OCI-LY7 (cell line): Measurements from ENCODE around the gene C15orf40. TPM values are rescaled to one million over a fixed set of nuclear protein-coding genes. Genes with fewer than 3 reads are reported as not detected.

Experiments used
- BruUV-seq: library from RNA; stranded (reverse); fragments of 400-500 nt; replicated peaks from 2 replicates; lab custom pipeline; 2021; lab: Mats Ljungman, UMichigan
- CTCF ChIA-PET: fragments of 300-600 bp; sonication (Branson Sonifier 250); formaldehyde crosslinking; loops from one replicate; lab custom pipeline; 2022; ENCODE audit warnings: antibody characterized with exemption; ENCODE audit not compliant: unreplicated experiment; lab: Charles Lee
- POLR2A ChIA-PET: fragments of 300-600 bp; sonication (Branson Sonifier 250); formaldehyde crosslinking; loops from one replicate; lab custom pipeline; 2022; ENCODE audit warnings: antibody characterized with exemption; lab: Charles Lee
- DNase-seq: peaks from one replicate; pipeline ENCODE4 v3.0.0-alpha.2; 2015; ENCODE audit warnings: low spot score
- H2AFZ ChIP-seq: fragments of 200-600 bp; sonication (generic), shearing (Covaris generic); 2 replicates; pipeline ENCODE4 v1.6.1; 2014; ENCODE audit warnings: mild to moderate bottlenecking, antibody characterized with exemption, low read length, moderate library complexity
- H3K27ac ChIP-seq: fragments of 200-600 bp; sonication (generic); 2 replicates; pipeline ENCODE4 v1.5.1; 2014; ENCODE audit warnings: mixed run types, low read depth, mild to moderate bottlenecking, moderate library complexity, low read length, inconsistent platforms; ENCODE audit not compliant: poor library complexity, severe bottlenecking
- H3K36me3 ChIP-seq: fragments of 200-600 bp; sonication (generic); 2 replicates; pipeline ENCODE4 v1.6.1; 2014; ENCODE audit warnings: mild to moderate bottlenecking, antibody characterized with exemption, low read length, moderate library complexity, mixed read lengths; ENCODE audit not compliant: insufficient read depth
- H3K4me1 ChIP-seq: fragments of 200-600 bp; sonication (generic); 2 replicates; pipeline ENCODE4 v1.5.1; 2014; ENCODE audit warnings: mild to moderate bottlenecking, low read length; ENCODE audit not compliant: insufficient read depth, poor library complexity, severe bottlenecking
- H3K4me2 ChIP-seq: fragments of 200-600 bp; sonication (generic); 2 replicates; pipeline ENCODE4 v1.6.1; 2014; ENCODE audit warnings: mild to moderate bottlenecking, low read length
- H3K4me3 ChIP-seq: fragments of 200-600 bp; sonication (generic); 2 replicates; pipeline ENCODE4 v1.5.1; 2014; ENCODE audit warnings: mild to moderate bottlenecking, low read depth, low read length; ENCODE audit not compliant: poor library complexity, severe bottlenecking
- H3K79me2 ChIP-seq: fragments of 200-600 bp; sonication (generic); 2 replicates; pipeline ENCODE4 v1.6.1; 2016; ENCODE audit warnings: low read depth, mild to moderate bottlenecking, low read length, moderate library complexity, mixed read lengths; ENCODE audit not compliant: insufficient read depth
- H3K9me2 ChIP-seq: fragments of 200-600 bp; sonication (generic); 2 replicates; pipeline ENCODE4 v1.6.1; 2016; ENCODE audit warnings: mild to moderate bottlenecking, low read length, mixed read lengths; ENCODE audit not compliant: insufficient read depth
- H3K9me3 ChIP-seq: fragments of 200-600 bp; sonication (generic); 2 replicates; pipeline ENCODE4 v1.6.1; 2014; ENCODE audit warnings: mild to moderate bottlenecking, mixed run types, low read length, mixed read lengths
- H4K20me1 ChIP-seq: fragments of 200-600 bp; sonication (generic); 2 replicates; pipeline ENCODE4 v1.6.1; 2014; ENCODE audit warnings: mild to moderate bottlenecking, antibody characterized with exemption, low read length, moderate library complexity, mixed read lengths; ENCODE audit not compliant: insufficient read depth
- CTCF ChIP-seq: fragments of 200-600 bp; sonication (generic); conservative IDR thresholded peaks from 2 replicates; pipeline ENCODE4 v1.5.1; 2014; ENCODE audit warnings: mild to moderate bottlenecking, antibody characterized with exemption, low read length, moderate library complexity, mixed read lengths
- EZH2phosphoT487 ChIP-seq: fragments of 200-600 bp; sonication (generic); IDR thresholded peaks from 2 replicates; pipeline ENCODE4 v1.6.1; 2018; ENCODE audit warnings: low read depth, borderline replicate concordance, mild to moderate bottlenecking, mixed run types, antibody characterized with exemption, low read length, moderate library complexity, mixed read lengths
- intact Hi-C: fragments of 100-400 bp; cut with micrococcal nuclease; formaldehyde crosslinking; loops from one replicate; pipeline ENCODE4 v1.10.0; 2022; ENCODE audit not compliant: unreplicated experiment
- total RNA-seq, 2 experiments: library from RNA; depleted of rRNA in 1 of 2; stranded (reverse); fragments of >200 nt in 1 of 2; shearing (Covaris generic) in 1 of 2; gene quantifications; 2 replicates each; pipeline ENCODE4 v1.2.3, GENCODE V29; 2014 to 2022

Gene C15orf40
- total RNA-seq, 2 experiments from 2014 or later: 33.8 to 37.9 TPM

- H3K36me3 ChIP-seq: peaks cover 92% of the 10 kb centered on the region
- peaks cover 14% of the 10 kb centered on the region; the same call in 1 of the 2 replicates for H4K20me1 ChIP-seq
- peaks cover 4% of the 10 kb centered on the region for H3K4me1 ChIP-seq
- TF ChIP-seq EZH2phosphoT487 (no peak), CTCF (no peak)
- intact Hi-C loops: no loop called here
- no peak overlapping the region for H2AFZ ChIP-seq
- no peak for DNase-seq
- peaks cover 64% of the 10 kb centered on the region for H3K79me2 ChIP-seq
- H3K4me3 ChIP-seq: no peak overlapping the region
- CTCF ChIA-PET: interaction anchor here (0.5 kb wide), 1 partner anchor 149 kb away, joined by 3 read pairs; no protein-coding TSS in a partner anchor
- POLR2A ChIA-PET: interaction anchor here (0.8 to 1.3 kb wide), 2 partner anchors 8 to 24 kb away, joined by 3 to 4 read pairs; no protein-coding TSS in a partner anchor
- H3K9me2 ChIP-seq: no peaks in the 10 kb centered on the region
- H3K9me3 ChIP-seq: no peaks in the 10 kb centered on the region
- no peak overlapping the region for H3K4me2 ChIP-seq
- BruUV-seq: no TSS peak
- no peak overlapping the region for H3K27ac ChIP-seq
These were observed 45.6 kb upstream of the C15orf40 start for GRCh38 chr15:83057002-83057401.

GRCh38 chr15:83053151-83053550, 41.7 kb upstream of the C15orf40 start:
- ChIA-PET CTCF (no interaction called here), POLR2A (interaction anchor here (0.7 kb wide), 1 partner anchor 24 kb away, joined by 3 read pairs; no protein-coding TSS in a partner anchor)
- Histone ChIP-seq H2AFZ (no peak overlapping the region), H3K9me3 (no peaks in the 10 kb centered on the region), H3K4me2 (no peak overlapping the region), H3K4me1 (no peaks in the 10 kb centered on the region), H3K9me2 (no peaks in the 10 kb centered on the region), H3K36me3 (peaks cover 95% of the 10 kb centered on the region), H3K4me3 (no peak overlapping the region), H4K20me1 (peaks cover 13% of the 10 kb centered on the region; the same call in 1 of the 2 replicates), H3K27ac (no peak overlapping the region), H3K79me2 (peaks cover 56% of the 10 kb centered on the region)
- intact Hi-C loops: no loop called here
- BruUV-seq: TSS peak; percentile 4
- DNase-seq: no peak
- TF ChIP-seq CTCF: no peak

- Histone ChIP-seq H3K9me3 (peaks cover 4% of the 10 kb centered on the region; the same call in 1 of the 2 replicates), H3K4me1 (no peaks in the 10 kb centered on the region), H3K4me2 (no peak overlapping the region), H2AFZ (no peak overlapping the region), H3K79me2 (peaks cover 57% of the 10 kb centered on the region; the same call in 1 of the 2 replicates), H3K36me3 (peaks cover 94% of the 10 kb centered on the region), H3K27ac (no peak overlapping the region), H3K9me2 (no peaks in the 10 kb centered on the region), H3K4me3 (no peak overlapping the region), H4K20me1 (peaks cover 8% of the 10 kb centered on the region; the same call in 1 of the 2 replicates)
- ChIA-PET POLR2A (no interaction called here), CTCF (no interaction called here)
- TF ChIP-seq CTCF: no peak
- no peak for TF ChIP-seq EZH2phosphoT487
- BruUV-seq: no TSS peak
- no peak for DNase-seq
- intact Hi-C loops: no loop called here
These were observed 35.2 kb upstream of the C15orf40 start for GRCh38 chr15:83046558-83047127.
